Testis (tissue), 2 donors: ENCODE data around the gene MAN1C1.
A peak's percentile ranks its signal among the peaks of the same experiment; 100 is the strongest.

Experiments used
- POLR2A ChIP-seq: fragments of 450-650 bp; IDR thresholded peaks from one replicate; pipeline ENCODE4 v1.6.1; 2017; ENCODE audit warnings: antibody characterized with exemption, mild to moderate bottlenecking, moderate library complexity
- TF ChIP-seq, protein P1 (sequence below), 3 experiments: fragments of 450-650 bp in 2 of 3; fragments of 200-600 bp in 1 of 3; sonication (generic) in 1 of 3; IDR thresholded peaks; one replicate each; pipeline ENCODE4 v1.5.1; 2016 to 2019; ENCODE audit warnings: antibody characterized with exemption in 3 of 3, mild to moderate bottlenecking in 2 of 3, moderate library complexity in 1 of 3

DNA sequence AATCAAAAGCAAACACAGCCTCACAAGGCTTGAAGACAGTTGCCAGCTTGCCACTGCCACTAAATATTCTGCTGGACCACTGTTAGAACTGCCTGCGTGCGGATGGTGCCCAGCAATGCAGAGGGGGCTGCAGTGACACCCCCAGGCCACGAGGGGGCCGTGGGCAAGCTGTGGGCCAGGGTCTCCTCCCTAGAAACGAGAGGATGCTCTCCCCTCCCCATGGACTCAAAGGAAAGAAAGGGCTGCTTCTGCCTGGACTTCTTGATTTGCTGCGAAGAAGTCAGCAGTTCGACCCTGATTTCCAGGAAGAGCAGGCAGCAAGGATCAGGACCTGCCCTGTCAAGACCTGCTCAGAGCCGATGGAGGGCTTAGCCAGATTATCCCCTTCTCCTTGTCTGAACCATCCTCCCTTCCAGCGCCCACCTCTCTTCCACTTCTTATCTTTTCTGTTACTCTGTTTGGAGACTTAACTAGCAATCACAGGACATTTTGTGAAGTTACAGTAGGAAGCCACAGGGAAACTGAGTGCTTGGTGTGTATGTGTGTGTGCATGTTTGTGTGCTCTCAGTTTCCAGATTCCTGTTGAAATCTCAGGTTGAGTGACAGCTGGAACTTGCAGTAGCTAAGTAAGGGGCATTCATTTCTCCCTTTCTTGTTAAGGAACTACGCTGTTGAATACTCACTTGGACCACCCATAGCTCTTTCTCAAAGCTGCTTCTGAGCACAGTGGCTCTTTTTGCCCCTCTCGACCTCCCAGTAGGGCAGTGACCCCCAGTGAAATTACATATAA lies 2.7 kb downstream of the MAN1C1 start:
- TF ChIP-seq, protein P1, sequence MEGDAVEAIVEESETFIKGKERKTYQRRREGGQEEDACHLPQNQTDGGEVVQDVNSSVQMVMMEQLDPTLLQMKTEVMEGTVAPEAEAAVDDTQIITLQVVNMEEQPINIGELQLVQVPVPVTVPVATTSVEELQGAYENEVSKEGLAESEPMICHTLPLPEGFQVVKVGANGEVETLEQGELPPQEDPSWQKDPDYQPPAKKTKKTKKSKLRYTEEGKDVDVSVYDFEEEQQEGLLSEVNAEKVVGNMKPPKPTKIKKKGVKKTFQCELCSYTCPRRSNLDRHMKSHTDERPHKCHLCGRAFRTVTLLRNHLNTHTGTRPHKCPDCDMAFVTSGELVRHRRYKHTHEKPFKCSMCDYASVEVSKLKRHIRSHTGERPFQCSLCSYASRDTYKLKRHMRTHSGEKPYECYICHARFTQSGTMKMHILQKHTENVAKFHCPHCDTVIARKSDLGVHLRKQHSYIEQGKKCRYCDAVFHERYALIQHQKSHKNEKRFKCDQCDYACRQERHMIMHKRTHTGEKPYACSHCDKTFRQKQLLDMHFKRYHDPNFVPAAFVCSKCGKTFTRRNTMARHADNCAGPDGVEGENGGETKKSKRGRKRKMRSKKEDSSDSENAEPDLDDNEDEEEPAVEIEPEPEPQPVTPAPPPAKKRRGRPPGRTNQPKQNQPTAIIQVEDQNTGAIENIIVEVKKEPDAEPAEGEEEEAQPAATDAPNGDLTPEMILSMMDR (IDR thresholded peaks at IDR 0.05) = peak; percentile 57 to 79 (median 73)
- TF ChIP-seq POLR2A = no peak
